ENCODE results near the gene PUS10.
"Not testable (repeated sequence)": the region's sequence is repeated elsewhere in the genome, so short reads cannot be mapped to it uniquely, and the experiment has no call there.

PUS10 gene

GRCh38 chr2:60966507-60967405, 51.3 kb downstream of the PUS10 start:
- no peak for DNase-seq

GRCh38 chr2:60965499-60965785, 52.6 kb downstream of the PUS10 start:
- DNase-seq, result no peak

GRCh38 chr2:60964651-60965498, 53.2 kb downstream of the PUS10 start:
- DNase-seq, result no peak

GRCh38 chr2:60963190-60963589, 54.9 kb downstream of the PUS10 start:
- no peak for DNase-seq

- DNase-seq, result no peak
These were observed 55.5 kb downstream of the PUS10 start for GRCh38 chr2:60962528-60962927.

- DNase-seq, result no peak
These were observed 56.6 kb downstream of the PUS10 start for GRCh38 chr2:60961457-60961856.

GRCh38 chr2:60960706-60961105, 57.3 kb downstream of the PUS10 start:
- no peak for DNase-seq

GRCh38 chr2:60959501-60959900, 58.6 kb downstream of the PUS10 start:
- DNase-seq, result peak; percentile 73

GRCh38 chr2:60958800-60959199, 59.3 kb downstream of the PUS10 start:
- no peak for DNase-seq

GRCh38 chr2:60958361-60958760, 59.7 kb downstream of the PUS10 start:
- DNase-seq, result no peak

- no peak for DNase-seq
These were observed 60.4 kb downstream of the PUS10 start for GRCh38 chr2:60957643-60958042.

- DNase-seq, result no peak
These were observed 60.8 kb downstream of the PUS10 start for GRCh38 chr2:60957224-60957623.

- no peak for DNase-seq
These were observed 63.9 kb downstream of the PUS10 start for GRCh38 chr2:60954139-60954538.

- no peak for DNase-seq
These were observed 69.0 kb downstream of the PUS10 start for GRCh38 chr2:60948926-60949579.

- no peak for DNase-seq
These were observed 69.9 kb downstream of the PUS10 start for GRCh38 chr2:60948161-60948560.

- no peak for DNase-seq
These were observed 71.0 kb downstream of the PUS10 start for GRCh38 chr2:60947056-60947455.

- DNase-seq, result no peak
These were observed 72.7 kb downstream of the PUS10 start for GRCh38 chr2:60945341-60945740.

GRCh38 chr2:60939622-60940021, 78.4 kb downstream of the PUS10 start:
- no peak for DNase-seq

GRCh38 chr2:60938301-60938700, 79.8 kb downstream of the PUS10 start:
- DNase-seq, result no peak

- no peak for DNase-seq
These were observed 81.3 kb downstream of the PUS10 start for GRCh38 chr2:60936757-60937156.

GRCh38 chr2:60934165-60934722, 83.8 kb downstream of the PUS10 start:
- no peak for DNase-seq

GRCh38 chr2:60932954-60933353, 85.1 kb downstream of the PUS10 start:
- DNase-seq, result no peak

- not testable (repeated sequence) for DNase-seq
These were observed 86.0 kb downstream of the PUS10 start for GRCh38 chr2:60932061-60932460.

Data from SHP77 treated with DMSO at 0.1 percent for 48 hours (cell line).